Neutrophil (primary cell): ENCODE results near the gene SPC25.
"Not testable (repeated sequence)": the region's sequence is repeated elsewhere in the genome, so short reads cannot be mapped to it uniquely, and the experiment has no call there.

Source experiments
- H3K27ac ChIP-seq: fragments of 200-600 bp; sonication (generic); 2 replicates; pipeline ENCODE4 v1.5.1; 2016; ENCODE audit warnings: mild to moderate bottlenecking, moderate library complexity
- H3K27me3 ChIP-seq: fragments of 200-600 bp; sonication (generic); 2 replicates; pipeline ENCODE4 v1.6.0; 2016; ENCODE audit warnings: mild to moderate bottlenecking
- H3K36me3 ChIP-seq: fragments of 200-600 bp; sonication (generic); 2 replicates; pipeline ENCODE4 v1.5.1; 2017
- H3K4me1 ChIP-seq, 2 experiments: fragments of 200-600 bp in 1 of 2; sonication (generic) in 1 of 2; 1 replicate in 1 of 2; 2 replicates in 1 of 2; pipeline versions ENCODE4 v1.5.1 to v1.6.1; 2013 to 2016; ENCODE audit warnings: low read depth in 1 of 2, low read length in 1 of 2, mild to moderate bottlenecking in 1 of 2, moderate library complexity in 1 of 2; ENCODE audit not compliant: control insufficient read depth in 1 of 2, insufficient read depth in 1 of 2
- H3K4me3 ChIP-seq, 2 experiments: fragments of 200-600 bp in 1 of 2; sonication (generic) in 1 of 2; 1 replicate in 1 of 2; 2 replicates in 1 of 2; pipeline ENCODE4 v1.5.1; 2013 to 2016; ENCODE audit warnings: low read depth in 1 of 2, low read length in 1 of 2, mild to moderate bottlenecking in 1 of 2, moderate library complexity in 1 of 2
- H3K9me3 ChIP-seq: fragments of 200-600 bp; sonication (generic); 2 replicates; pipeline ENCODE4 v1.5.1; 2016
- TF ChIP-seq, protein P1 (sequence below): fragments of 200-600 bp; sonication (generic); IDR thresholded peaks from 2 replicates; pipeline ENCODE4 v1.5.1; 2016; ENCODE audit warnings: antibody characterized with exemption

Gene SPC25

DNA sequence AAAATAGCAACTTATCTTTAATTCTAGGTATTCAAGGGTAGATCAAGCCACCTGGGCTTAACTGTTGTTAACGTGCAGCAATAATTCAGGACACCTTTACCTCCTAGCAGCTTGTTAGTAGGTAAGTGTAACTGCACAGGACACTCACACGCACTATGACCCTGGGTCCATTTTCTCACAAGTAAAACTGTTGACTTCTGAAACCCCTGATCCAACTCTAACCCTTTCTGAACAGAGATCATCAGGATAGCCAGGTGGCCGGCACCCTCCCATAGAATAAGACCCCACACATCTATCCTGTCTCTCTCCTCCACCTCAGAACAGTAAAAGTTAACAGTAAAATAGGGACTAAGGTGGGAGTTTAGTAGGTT lies 610 bp downstream of the SPC25 start:
- H3K4me1 ChIP-seq: peaks cover 13 to 15% of the 10 kb centered on the region in 2 experiments
- H3K27me3 ChIP-seq: peaks cover 6% of the 10 kb centered on the region
- no peaks in the 10 kb centered on the region for H3K9me3 ChIP-seq
- TF ChIP-seq, protein P1, sequence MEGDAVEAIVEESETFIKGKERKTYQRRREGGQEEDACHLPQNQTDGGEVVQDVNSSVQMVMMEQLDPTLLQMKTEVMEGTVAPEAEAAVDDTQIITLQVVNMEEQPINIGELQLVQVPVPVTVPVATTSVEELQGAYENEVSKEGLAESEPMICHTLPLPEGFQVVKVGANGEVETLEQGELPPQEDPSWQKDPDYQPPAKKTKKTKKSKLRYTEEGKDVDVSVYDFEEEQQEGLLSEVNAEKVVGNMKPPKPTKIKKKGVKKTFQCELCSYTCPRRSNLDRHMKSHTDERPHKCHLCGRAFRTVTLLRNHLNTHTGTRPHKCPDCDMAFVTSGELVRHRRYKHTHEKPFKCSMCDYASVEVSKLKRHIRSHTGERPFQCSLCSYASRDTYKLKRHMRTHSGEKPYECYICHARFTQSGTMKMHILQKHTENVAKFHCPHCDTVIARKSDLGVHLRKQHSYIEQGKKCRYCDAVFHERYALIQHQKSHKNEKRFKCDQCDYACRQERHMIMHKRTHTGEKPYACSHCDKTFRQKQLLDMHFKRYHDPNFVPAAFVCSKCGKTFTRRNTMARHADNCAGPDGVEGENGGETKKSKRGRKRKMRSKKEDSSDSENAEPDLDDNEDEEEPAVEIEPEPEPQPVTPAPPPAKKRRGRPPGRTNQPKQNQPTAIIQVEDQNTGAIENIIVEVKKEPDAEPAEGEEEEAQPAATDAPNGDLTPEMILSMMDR: no peak
- H3K27ac ChIP-seq: no peak overlapping the region
- peak overlapping the region; percentile 59 to 63 for H3K4me3 ChIP-seq
- H3K36me3 ChIP-seq: peaks cover 6% of the 10 kb centered on the region

DNA sequence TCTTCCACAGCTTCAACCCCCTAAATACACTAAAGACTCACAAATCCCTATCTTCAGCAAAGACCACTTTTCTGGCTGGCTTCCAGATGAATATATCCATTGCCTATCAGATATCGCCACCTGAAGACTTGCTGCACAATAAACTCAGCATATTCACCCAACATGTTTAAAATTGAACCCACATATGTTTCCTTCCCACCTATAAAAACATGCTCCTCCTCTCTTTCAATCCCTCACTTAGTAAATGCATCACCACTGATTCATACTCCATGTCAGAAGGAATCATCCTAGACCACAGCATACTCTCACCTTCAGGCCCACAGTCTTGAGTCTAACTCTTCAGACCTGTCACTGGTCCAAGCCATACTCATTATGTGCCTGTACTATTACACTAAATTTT lies 5.3 kb downstream of the SPC25 start:
- TF ChIP-seq, protein P1: no peak
- Histone ChIP-seq H3K4me1 (peaks cover 5 to 6% of the 10 kb centered on the region in 2 experiments), H3K4me3 (no peak overlapping the region), H3K27me3 (no peaks in the 10 kb centered on the region), H3K36me3 (peaks cover 6% of the 10 kb centered on the region), H3K9me3 (no peaks in the 10 kb centered on the region), H3K27ac (no peak overlapping the region)

DNA sequence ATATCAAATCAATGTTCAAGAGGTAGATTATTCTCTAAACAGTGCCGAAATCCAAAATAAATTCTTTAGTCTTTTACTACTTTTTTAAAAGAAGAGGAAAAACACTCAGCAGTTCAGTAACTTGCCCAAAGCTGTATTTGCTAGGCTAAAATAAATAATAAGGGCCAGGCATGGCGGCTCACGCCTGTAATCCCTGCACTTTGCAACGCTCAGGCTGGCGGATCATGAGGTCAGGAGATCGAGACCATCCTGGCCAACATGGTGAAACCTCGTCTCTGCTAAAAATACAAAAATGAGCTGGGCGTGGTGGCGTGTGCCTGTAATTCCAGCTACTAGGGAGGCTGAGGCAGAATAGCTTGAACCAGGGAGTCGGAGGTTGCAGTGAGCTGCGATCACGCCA lies 8.1 kb downstream of the SPC25 start:
- H3K27ac ChIP-seq, H3K4me3 ChIP-seq, H3K9me3 ChIP-seq, H3K27me3 ChIP-seq, H3K4me1 ChIP-seq: not testable (repeated sequence)
- H3K36me3 ChIP-seq: peaks cover 12% of the 10 kb centered on the region

DNA sequence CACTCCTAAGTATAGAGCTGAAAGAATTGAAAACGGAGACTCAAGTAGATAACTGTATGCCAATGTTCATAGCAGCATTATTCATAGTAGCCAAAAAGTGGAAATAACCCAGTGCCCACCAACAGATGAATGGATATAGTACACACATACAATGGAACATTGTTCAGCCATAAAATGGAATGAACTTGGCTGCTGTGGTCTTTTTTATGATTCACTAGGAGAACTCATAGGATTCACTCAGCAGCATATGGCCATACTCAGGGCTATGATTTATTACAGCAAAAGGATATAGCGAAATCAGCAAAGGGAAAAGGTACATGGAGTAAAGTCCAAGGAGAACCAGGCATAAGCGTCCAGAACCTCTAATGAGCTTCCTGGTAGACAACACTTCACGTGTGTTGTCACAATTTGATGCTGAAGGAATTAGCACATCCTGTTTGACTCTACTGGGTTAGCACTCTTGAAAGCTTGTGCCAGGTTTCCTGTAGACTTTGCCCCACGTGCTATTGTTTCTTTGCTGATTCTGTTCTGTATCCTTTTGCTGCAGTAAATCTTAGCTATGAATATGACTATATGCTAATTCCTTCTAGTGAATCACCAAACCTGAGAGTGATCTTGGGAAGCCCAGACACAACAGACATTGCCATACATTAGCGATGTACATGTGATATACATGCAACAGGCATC lies 15.7 kb downstream of the SPC25 start:
- no peak overlapping the region for H3K27ac ChIP-seq
- no peak overlapping the region for H3K4me3 ChIP-seq
- no peaks in the 10 kb centered on the region for H3K27me3 ChIP-seq
- H3K4me1 ChIP-seq: no peaks in the 10 kb centered on the region
- TF ChIP-seq, protein P1: no peak
- peaks cover 27% of the 10 kb centered on the region for H3K36me3 ChIP-seq
- H3K9me3 ChIP-seq: no peaks in the 10 kb centered on the region

DNA sequence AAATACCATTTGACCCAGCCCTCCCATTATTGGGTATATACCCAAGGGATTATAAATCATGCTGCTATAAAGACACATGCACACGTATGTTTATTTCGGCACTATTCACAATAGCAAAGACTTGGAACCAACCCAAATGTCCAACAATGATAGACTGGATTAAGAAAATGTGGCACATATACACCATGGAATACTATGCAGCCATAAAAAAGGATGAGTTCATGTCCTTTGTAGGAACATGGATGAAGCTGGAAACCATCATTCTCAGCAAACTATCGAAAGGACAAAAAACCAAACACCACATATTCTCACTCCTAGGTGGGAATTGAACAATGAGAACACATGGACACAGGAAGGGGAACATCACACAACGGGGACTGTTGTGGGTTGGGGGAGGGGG lies 19.4 kb downstream of the SPC25 start:
- not testable (repeated sequence) for H3K27ac ChIP-seq, H3K4me1 ChIP-seq, H3K9me3 ChIP-seq, H3K4me3 ChIP-seq, H3K27me3 ChIP-seq
- peaks cover 21% of the 10 kb centered on the region for H3K36me3 ChIP-seq

DNA sequence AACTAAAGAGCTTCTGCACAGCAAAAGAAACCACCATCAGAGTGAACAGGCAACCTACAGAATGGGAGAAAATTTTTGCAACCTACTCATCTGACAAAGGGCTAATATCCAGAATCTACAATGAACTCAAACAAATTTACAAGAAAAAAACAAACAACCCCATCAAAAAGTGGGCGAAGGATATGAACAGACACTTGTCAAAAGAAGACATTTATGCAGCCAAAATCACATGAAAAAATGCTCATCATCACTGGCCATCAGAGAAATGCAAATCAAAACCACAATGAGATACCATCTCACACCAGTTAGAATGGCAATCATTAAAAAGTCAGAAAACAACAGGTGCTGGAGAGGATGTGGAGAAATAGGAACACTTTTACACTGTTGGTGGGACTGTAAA lies 19.9 kb downstream of the SPC25 start:
- H3K4me1 ChIP-seq, H3K27ac ChIP-seq, H3K27me3 ChIP-seq, H3K9me3 ChIP-seq, H3K4me3 ChIP-seq: not testable (repeated sequence)
- peaks cover 21% of the 10 kb centered on the region for H3K36me3 ChIP-seq

DNA sequence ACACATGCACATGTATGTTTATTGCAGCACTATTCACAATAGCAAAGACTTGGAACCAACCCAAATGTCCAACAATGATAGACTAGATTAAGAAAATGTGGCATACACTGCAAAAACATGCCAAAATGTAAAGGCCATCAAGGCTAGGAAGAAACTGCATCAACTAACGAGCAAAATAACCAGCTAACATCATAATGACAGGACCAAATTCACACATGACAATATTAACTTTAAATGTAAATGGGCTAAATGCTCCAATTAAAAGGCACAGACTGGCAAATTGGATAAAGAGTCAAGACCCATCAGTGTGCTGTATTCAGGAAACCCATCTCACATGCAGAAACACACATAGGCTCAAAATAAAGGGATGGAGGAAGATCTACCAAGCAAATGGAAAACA lies 23.1 kb downstream of the SPC25 start:
- peaks cover 15% of the 10 kb centered on the region for H3K36me3 ChIP-seq
- H3K27ac ChIP-seq, H3K4me3 ChIP-seq, H3K9me3 ChIP-seq, H3K4me1 ChIP-seq, H3K27me3 ChIP-seq: not testable (repeated sequence)

DNA sequence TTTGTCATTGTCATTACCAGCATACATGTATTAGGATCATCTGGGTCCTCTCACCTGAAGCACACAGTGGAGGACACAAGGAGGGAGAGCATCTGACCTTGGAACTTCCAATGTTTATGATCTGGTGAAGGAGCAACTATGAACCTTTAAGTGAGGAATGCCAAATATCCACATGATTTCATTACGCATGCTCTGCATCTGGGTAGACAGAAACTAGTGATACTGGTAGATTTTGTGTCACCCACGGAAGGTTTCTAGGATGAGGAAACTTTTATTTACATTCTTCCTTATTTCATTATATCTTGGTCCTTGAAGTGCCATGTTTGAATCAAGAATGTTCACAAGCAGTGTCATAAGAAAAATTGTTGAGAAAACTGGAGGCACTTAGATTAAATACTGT lies 32.1 kb downstream of the SPC25 start:
- Histone ChIP-seq H3K27ac (no peak overlapping the region), H3K4me3 (no peak overlapping the region), H3K27me3 (no peaks in the 10 kb centered on the region), H3K9me3 (no peaks in the 10 kb centered on the region), H3K4me1 (no peaks in the 10 kb centered on the region), H3K36me3 (peaks cover 14% of the 10 kb centered on the region)
- TF ChIP-seq, protein P1: no peak
